ENCODE data around the gene GRIN1.

GRIN1 gene

GRCh38 chr9:137126786-137127185, 12.2 kb upstream of the GRIN1 start:
- TF ChIP-seq, protein P1, sequence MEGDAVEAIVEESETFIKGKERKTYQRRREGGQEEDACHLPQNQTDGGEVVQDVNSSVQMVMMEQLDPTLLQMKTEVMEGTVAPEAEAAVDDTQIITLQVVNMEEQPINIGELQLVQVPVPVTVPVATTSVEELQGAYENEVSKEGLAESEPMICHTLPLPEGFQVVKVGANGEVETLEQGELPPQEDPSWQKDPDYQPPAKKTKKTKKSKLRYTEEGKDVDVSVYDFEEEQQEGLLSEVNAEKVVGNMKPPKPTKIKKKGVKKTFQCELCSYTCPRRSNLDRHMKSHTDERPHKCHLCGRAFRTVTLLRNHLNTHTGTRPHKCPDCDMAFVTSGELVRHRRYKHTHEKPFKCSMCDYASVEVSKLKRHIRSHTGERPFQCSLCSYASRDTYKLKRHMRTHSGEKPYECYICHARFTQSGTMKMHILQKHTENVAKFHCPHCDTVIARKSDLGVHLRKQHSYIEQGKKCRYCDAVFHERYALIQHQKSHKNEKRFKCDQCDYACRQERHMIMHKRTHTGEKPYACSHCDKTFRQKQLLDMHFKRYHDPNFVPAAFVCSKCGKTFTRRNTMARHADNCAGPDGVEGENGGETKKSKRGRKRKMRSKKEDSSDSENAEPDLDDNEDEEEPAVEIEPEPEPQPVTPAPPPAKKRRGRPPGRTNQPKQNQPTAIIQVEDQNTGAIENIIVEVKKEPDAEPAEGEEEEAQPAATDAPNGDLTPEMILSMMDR (IDR thresholded peaks at IDR 0.05; ENCODE audit: borderline replicate concordance, control extremely low read depth, extremely low read depth, insufficient read depth, missing control alignments): no peak
- in situ Hi-C loops (cut with MboI; ENCODE audit: low sequenced_read_pairs, unreplicated experiment): no loop called here
- no peak for DNase-seq (ENCODE audit: low spot score)

DNA sequence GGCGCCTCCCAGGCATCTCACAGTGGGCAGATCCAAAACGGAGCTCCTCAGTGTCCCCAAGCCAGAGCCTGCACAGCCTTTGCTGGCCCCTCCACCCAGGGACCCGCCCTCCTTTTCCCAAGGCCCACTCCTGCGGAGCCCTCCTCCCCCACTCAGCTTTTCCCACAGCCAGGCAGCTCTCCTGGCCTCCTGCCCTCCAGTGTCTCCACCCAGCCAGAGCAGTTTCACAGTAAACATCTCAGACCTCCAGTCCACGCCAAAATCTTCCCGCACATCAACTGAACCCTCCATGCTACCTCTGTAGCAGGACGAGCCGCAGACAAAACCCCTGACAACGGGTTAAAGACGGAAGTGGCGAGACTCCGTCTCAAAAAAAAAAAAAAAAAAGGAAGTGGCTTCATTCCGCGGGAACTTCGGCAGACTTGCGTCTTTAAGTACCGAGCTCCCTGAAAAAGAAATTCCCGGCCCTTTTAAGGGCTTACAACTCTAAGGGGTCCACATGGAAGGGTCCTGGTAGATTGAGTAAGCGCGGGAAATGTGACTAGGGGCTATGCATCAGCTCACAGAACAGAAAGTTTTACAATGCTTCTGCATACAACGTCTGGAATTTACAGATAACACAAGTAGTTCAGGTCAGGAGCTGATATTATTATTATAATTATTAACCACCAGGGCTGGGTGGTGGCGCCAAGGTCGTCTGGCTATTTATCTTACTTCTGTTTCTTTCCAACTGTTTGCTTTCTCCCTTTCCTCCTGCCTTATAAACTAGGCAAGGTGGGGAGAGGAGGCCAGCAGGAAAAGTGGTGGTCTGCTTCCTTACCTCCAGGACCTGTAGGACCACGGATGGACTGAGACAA, 11.4 kb upstream of the GRIN1 start:
- in situ Hi-C loops (cut with MboI; ENCODE audit: low sequenced_read_pairs, unreplicated experiment): no loop called here

GRCh38 chr9:137128158-137128861, 10.6 kb upstream of the GRIN1 start:
- TF ChIP-seq, protein P1 (IDR thresholded peaks at IDR 0.05; ENCODE audit: borderline replicate concordance, control extremely low read depth, extremely low read depth, insufficient read depth, missing control alignments): no peak
- DNase-seq (ENCODE audit: low spot score): no peak
- in situ Hi-C loops (cut with MboI; ENCODE audit: low sequenced_read_pairs, unreplicated experiment): no loop called here

More for the DNA sequence above, 11.4 kb upstream of the GRIN1 start:
- no peak for DNase-seq (ENCODE audit: low spot score)
- TF ChIP-seq, protein P1 (IDR thresholded peaks at IDR 0.05; ENCODE audit: borderline replicate concordance, control extremely low read depth, extremely low read depth, insufficient read depth, missing control alignments): no peak

- in situ Hi-C loops (cut with MboI; ENCODE audit: low sequenced_read_pairs, unreplicated experiment): no loop called here
- no peak for DNase-seq (ENCODE audit: low spot score)
- TF ChIP-seq, protein P1 (IDR thresholded peaks at IDR 0.05; ENCODE audit: borderline replicate concordance, control extremely low read depth, extremely low read depth, insufficient read depth, missing control alignments): no peak
Observed at GRCh38 chr9:137128862-137129455, 10.0 kb upstream of the GRIN1 start.

GRCh38 chr9:137129456-137130175, 9.3 kb upstream of the GRIN1 start:
- TF ChIP-seq, protein P1 (IDR thresholded peaks at IDR 0.05; ENCODE audit: borderline replicate concordance, control extremely low read depth, extremely low read depth, insufficient read depth, missing control alignments): no peak
- in situ Hi-C loops (cut with MboI; ENCODE audit: low sequenced_read_pairs, unreplicated experiment): no loop called here
- DNase-seq (ENCODE audit: low spot score): peak; percentile 94

GRCh38 chr9:137130176-137130755, 8.7 kb upstream of the GRIN1 start:
- TF ChIP-seq, protein P1 (IDR thresholded peaks at IDR 0.05; ENCODE audit: borderline replicate concordance, control extremely low read depth, extremely low read depth, insufficient read depth, missing control alignments): no peak
- in situ Hi-C loops (cut with MboI; ENCODE audit: low sequenced_read_pairs, unreplicated experiment): no loop called here
- DNase-seq (ENCODE audit: low spot score): no peak
